Measurements from ENCODE around the gene NSUN2.
"Not testable (repeated sequence)": the region's sequence is repeated elsewhere in the genome, so short reads cannot be mapped to it uniquely, and the experiment has no call there.

The NSUN2 gene

GRCh38 chr5:6632888-6633468, at the start of gene NSUN2, which contains the start of gene SRD5A1:
TSS of gene NSUN2 (minus strand) at chr5:6633044. CDS start at chr5:6632979, 65 bp downstream.
TSS of gene SRD5A1 (plus strand) at chr5:6633440. CDS start at chr5:6633577, 137 bp downstream.
- peak; percentile 85 for DNase-seq

GRCh38 chr5:6682239-6682638, 49.4 kb upstream of the NSUN2 start:
- DNase-seq: no peak

GRCh38 chr5:6681682-6682081, 48.8 kb upstream of the NSUN2 start:
- no peak for DNase-seq

- no peak for DNase-seq
Observed at GRCh38 chr5:6680922-6681321, 48.1 kb upstream of the NSUN2 start.

GRCh38 chr5:6678385-6678784, 45.5 kb upstream of the NSUN2 start:
- no peak for DNase-seq

- no peak for DNase-seq
Observed at GRCh38 chr5:6676702-6677101, 43.9 kb upstream of the NSUN2 start.

GRCh38 chr5:6675784-6676491, 43.1 kb upstream of the NSUN2 start:
- DNase-seq: no peak

GRCh38 chr5:6674886-6675285, 42.0 kb upstream of the NSUN2 start:
- no peak for DNase-seq

- no peak for DNase-seq
Observed at GRCh38 chr5:6674421-6674820, 41.6 kb upstream of the NSUN2 start.

- no peak for DNase-seq
Observed at GRCh38 chr5:6673963-6674362, 41.1 kb upstream of the NSUN2 start.

GRCh38 chr5:6673031-6673430, 40.2 kb upstream of the NSUN2 start:
- no peak for DNase-seq

- DNase-seq: not testable (repeated sequence)
Observed at GRCh38 chr5:6668717-6669116, 35.9 kb upstream of the NSUN2 start.

GRCh38 chr5:6667648-6668047, 34.8 kb upstream of the NSUN2 start:
- DNase-seq: no peak

- DNase-seq: no peak
Observed at GRCh38 chr5:6666762-6667161, 33.9 kb upstream of the NSUN2 start.

- no peak for DNase-seq
Observed at GRCh38 chr5:6660688-6661087, 27.8 kb upstream of the NSUN2 start.

- DNase-seq: no peak
Observed at GRCh38 chr5:6659941-6660684, 27.3 kb upstream of the NSUN2 start.

GRCh38 chr5:6656680-6657079, 23.8 kb upstream of the NSUN2 start:
- DNase-seq: no peak

GRCh38 chr5:6655432-6655831, 22.6 kb upstream of the NSUN2 start:
- DNase-seq: no peak

GRCh38 chr5:6652025-6652424, 19.2 kb upstream of the NSUN2 start:
- DNase-seq: no peak

GRCh38 chr5:6649681-6650080, 16.8 kb upstream of the NSUN2 start:
- no peak for DNase-seq

GRCh38 chr5:6649186-6649585, 16.3 kb upstream of the NSUN2 start:
- DNase-seq: no peak

- not testable (repeated sequence) for DNase-seq
Observed at GRCh38 chr5:6645571-6646362, 12.9 kb upstream of the NSUN2 start.

GRCh38 chr5:6644794-6645241, 12.0 kb upstream of the NSUN2 start:
- DNase-seq: no peak

Data from NK-92 treated with Interleukin-12 subunit alpha and Interleukin-12 subunit beta, amount 100 ng/mL, for 24 hours (cell line).